Activated CD8-positive, alpha-beta memory T cell treated with anti-CD3 and anti-CD28 coated beads for 4 hours (primary cell): ENCODE results near the gene ZMYM3.

Experiments used
- DNase-seq, 2 donors: peaks; one replicate each; pipeline ENCODE4 v3.0.0-alpha.2; 2020; ENCODE audit warnings: low read depth in 2 of 2

The ZMYM3 gene

DNA sequence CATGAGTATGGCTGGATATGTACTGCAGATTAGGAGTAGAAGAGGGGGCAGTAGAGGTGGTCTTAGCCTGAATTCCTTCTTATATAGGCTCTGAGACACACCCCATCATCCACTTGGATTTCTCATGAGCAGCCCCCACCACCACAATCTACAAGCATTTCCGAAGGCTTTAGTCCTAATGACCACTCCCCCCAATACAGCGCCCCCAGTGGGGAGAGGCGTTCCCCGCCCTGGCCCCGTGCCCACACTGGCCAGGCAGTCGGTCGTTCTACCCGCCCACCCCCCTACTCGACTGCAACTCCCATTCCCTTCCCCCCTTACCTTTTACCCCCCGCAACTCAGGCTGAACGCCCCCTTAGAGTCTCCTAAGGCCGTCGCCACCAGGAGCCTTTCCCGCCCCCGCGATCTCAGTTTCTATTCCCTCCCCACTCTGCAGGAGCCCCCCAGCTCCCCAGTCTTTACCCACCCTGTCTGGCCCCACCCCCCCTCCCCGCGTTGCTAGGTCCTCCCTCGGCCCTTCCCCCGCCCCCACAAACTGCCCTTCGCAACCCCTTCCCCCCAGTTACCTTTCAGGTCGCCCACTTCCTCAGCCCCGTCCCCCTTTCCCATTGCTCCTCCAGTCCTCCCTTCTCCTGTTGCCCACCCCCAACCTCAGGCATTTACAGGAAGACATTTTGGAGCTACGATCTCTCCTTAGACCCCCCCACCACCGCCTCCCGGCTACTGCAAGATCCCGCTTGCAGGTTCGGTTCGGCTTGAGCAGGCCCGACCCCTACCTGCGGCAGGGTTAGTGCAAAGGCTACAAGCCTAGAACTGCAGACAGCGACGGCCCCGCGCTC, 468 bp downstream of the ZMYM3 start:
- no peak for DNase-seq

GRCh38 chrX:71252221-71252620, 1.7 kb downstream of the ZMYM3 start:
- no peak for DNase-seq

DNA sequence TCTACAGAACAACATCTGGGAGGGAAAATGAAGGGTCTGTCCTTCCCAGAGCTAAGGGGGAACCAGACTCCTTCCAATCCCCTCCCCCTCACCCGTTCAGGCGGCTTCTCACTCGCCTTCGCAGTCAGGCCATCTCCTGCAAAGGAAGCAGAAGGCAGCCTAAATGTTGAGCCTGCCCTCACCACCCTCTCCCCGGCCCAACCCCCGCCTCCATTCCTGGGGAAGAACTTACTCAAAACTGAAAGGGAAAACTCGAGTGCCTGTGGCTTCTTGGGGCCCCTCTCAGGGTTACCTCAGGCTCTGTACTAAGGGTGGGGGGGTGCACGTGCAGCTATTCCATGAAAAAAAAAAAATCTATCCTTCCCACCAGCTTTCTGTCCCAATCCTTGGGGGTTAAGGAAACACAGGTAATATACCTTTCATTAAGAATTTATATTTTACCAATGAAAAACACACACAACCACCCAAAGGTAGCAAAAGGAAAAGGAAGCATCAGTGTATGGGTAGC, 2.4 kb downstream of the ZMYM3 start:
- no peak for DNase-seq

DNA sequence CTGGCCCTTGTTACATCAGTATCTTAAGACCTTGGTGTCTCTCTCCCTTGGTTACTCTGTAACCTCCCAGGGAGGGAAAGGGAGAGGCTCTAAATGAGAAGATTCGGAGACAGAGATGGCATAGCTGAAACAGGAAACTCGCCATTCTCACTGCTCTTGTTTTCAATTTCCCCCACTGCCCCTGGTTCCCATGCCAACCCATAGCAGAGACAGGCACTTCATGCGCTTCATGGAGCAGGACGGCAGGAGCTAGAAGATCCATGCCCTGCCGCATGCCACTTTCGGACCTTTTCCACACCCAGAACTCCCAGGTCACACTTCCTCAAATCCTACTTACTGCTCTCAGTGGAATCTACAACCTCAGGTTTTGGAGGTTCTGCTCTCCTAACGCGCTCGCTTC, 3.1 kb downstream of the ZMYM3 start:
- DNase-seq = no peak

DNA sequence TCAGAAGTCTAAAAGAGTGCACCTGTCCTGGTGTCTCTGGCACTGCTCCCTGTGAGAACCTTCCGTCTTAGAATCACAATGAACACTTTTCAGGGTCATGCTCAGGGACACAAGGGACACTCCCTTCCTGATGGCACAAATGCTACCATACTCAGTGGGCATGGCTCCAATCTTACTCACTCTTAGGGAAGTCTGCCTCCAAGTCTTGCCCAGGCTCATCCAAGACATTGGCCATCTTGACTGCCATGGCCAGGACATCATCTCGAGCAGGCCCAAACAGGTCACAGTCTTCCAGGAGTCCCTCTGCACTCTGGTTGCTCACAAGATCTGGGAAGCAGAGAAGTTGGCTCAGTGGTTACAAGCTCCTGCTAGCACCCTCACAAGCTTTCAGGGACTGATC, 8.8 kb downstream of the ZMYM3 start:
- DNase-seq = no peak

GRCh38 chrX:71244359-71245128, 9.4 kb downstream of the ZMYM3 start:
- no peak for DNase-seq

DNA sequence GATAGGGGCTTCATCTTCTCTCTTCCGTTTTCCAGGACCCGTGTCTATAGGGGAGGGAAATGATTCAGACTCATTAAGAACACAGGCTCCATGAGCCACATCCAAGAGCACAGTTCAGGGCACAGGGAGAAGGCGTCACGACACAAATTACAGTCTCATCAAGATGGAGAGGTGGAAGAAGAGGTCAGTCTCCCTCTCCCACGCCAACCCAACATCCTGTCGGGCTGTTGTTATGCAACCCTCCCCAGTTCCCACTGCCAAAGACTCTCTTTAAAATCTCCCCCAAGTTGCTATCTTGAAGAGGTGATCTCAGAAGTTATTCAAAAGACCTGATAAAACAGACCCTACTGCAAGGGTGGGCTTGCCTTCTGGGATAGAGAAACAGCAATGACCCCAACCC, 12.6 kb downstream of the ZMYM3 start:
- DNase-seq = no peak

DNA sequence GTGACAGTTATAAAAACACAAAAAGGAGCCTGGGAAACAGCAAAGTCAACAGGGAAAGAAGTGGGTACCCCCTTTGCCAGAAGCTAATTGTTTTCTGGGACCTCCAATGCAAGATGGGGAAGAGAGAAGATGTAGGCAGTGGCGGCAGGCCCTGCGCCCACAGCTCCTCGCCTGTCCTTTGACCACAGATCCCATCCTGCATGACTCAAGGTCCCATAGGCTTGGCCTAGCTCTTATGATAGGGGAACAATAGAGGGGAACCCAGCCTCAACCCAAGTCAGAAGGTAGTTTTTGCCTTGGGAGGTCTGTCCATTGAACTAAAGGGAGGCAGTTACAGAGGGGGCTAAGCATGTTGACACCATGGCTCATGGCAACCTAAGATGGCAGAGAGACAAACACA, 14.2 kb downstream of the ZMYM3 start:
- DNase-seq = no peak

DNA sequence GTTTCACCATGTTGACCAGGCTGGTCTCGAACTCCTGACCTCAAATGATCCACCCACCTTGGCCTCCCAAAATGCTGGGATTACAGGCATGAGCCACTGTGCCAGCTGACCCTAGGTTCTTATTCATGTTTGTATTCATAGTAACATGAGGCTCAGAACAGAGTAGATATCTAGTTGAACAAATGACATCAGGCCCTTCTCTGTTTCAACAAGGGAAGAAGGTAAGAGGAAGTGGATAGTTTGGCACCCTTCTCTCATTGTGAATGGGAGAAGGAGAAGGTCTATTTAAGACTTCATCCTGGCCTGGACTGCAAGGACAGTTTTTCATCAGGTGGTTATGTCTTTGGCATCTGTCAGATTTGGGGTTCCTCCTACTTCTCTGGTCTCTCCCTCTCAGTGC, 17.1 kb downstream of the ZMYM3 start:
- no peak for DNase-seq

DNA sequence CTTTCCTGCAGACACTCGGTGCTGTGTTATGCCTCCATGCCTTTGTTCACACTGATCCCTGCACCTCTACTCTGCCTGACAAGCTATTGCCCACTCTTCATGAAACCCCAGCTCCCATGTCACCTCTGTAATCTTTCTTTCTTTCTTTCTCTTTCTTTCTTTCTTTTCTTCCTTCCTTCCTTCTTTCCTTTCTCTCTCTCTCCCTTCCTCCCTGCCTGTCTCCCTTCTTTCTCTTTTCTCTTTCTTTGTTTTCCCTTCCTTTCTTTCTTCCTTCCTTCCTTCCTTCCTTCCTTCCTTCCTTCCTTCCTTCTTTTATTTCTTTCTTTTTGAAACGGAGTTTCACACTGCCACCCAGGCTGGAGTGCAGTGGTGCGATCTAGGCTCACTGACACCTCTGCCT, 18.5 kb downstream of the ZMYM3 start:
- no peak for DNase-seq

- DNase-seq = no peak
These were observed 25.8 kb downstream of the ZMYM3 start for GRCh38 chrX:71228063-71228642.

GRCh38 chrX:71227370-71228062, 26.4 kb downstream of the ZMYM3 start:
- no peak for DNase-seq

- no peak for DNase-seq
These were observed 28.3 kb downstream of the ZMYM3 start for GRCh38 chrX:71225676-71226075.

GRCh38 chrX:71225009-71225408, 28.9 kb downstream of the ZMYM3 start:
- DNase-seq = no peak

DNA sequence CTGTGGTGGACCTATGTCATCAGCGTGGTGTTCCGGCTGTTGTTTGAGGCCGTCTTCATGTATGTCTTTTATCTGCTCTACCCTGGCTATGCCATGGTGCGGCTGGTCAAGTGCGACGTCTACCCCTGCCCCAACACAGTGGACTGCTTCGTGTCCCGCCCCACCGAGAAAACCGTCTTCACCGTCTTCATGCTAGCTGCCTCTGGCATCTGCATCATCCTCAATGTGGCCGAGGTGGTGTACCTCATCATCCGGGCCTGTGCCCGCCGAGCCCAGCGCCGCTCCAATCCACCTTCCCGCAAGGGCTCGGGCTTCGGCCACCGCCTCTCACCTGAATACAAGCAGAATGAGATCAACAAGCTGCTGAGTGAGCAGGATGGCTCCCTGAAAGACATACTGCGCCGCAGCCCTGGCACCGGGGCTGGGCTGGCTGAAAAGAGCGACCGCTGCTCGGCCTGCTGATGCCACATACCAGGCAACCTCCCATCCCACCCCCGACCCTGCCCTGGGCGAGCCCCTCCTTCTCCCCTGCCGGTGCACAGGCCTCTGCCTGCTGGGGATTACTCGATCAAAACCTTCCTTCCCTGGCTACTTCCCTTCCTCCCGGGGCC, 29.7 kb downstream of the ZMYM3 start:
- no peak for DNase-seq

- DNase-seq = no peak
These were observed 31.0 kb downstream of the ZMYM3 start, which contains the start of gene GJB1 for GRCh38 chrX:71222929-71223328. GJB1 (plus strand) TSS chrX:71223224; CDS start chrX:71223708, 484 bp downstream.

- no peak for DNase-seq
These were observed 32.8 kb downstream of the ZMYM3 start for GRCh38 chrX:71221145-71221544.

DNA sequence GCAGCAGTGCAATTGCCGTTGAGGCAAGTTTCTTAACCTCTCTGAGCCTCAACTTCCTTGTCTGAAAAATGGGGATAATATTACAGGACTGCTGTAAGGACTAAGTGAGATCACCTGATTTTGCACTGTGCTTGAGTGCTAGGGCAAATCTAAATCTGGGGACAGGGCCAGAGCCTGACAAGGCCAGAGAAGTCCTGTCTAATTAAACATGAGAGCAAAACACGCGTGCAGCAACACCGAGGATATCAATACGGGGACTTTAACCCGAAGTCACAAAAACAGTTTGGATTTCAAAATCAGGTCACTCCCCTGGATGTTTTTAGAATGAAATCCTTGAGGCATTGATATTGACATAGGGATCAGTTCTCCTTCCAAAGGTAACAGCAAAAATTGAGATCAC, 36.6 kb downstream of the ZMYM3 start:
- DNase-seq = no peak

DNA sequence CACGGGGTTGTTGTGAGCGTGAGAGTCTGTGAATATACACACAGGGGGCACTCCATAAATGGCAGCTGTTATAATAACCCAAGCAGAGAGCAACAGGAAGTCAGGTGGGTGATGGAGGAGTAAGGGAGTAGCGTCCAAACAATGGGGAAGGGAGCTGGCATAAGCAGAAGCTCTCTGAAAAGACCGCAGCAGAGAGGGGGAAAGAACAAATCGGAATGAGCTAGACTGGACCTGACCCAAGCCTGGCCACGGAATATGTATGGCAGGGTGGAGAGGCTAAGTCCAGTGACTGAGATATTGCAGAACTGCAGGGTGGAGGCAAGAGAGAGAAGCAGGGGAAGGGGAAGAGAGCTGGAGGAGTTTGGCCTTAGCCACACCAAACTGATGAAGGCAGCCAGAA, 37.5 kb downstream of the ZMYM3 start:
- DNase-seq = no peak

DNA sequence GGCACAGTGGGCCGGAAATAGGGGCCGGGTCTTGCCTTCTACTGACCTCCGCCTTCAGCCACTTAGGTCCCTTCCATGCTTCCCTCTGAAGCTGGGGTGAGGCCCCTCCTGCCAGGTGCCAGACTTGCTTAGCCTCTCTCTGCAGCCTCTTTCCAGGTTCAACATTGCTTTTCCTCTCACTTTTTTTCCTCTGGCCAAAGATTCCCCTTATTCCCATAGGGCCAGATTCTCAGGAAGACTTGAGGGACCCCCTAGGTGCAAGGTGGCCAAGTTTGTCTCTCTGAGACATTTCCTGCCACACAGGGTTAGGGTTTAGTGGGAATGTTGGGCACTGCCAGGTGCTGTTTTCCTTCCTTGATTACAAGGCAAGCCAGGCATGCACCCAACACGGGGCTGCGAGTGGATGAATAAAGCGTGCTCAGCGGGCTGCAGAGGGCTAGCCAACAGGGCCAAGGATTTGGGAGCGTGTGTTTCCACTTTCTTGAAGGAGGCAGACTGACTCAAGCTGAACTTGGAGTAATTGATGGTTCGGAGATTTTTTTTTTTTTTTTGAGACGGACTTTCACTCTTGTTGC, 38.5 kb downstream of the ZMYM3 start:
- DNase-seq = no peak
